ENCODE results near the gene SUSD6. TPM values are rescaled to one million over a fixed set of nuclear protein-coding genes. Genes with fewer than 3 reads are reported as not detected.
"Not testable (repeated sequence)": the region's sequence is repeated elsewhere in the genome, so short reads cannot be mapped to it uniquely, and the experiment has no call there.

Gene SUSD6
- total RNA-seq, 4 donors from 2014 or later = 11.9 to 26.3 (median 16.2) TPM

DNA sequence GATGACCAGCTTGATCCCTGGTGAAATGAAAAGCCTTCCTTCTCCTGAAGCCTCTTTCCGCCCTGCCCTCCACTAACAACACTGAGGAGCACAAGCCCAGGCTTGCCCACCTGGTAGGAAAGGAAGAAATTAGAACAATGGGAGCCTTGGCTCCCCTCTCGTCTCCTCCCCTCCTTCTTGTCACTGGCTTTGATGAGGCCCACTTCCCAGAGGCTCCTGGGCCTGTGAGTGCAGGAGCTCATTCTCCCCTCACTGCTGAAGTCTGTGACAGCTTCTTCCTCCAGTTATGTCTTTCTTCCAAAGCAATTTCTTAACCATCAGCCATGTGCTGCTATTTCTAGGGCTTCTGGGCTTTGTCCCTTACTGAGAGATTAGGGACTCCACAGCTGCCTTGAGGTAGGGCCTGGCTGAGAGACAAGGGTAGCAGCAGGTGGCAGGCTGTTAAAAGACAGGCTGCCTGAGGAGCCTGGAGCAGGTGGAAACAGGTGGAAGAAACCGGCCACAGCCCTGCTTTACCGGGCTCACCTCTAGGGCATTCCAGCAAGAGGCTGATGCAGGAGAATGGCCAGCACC lies 101.9 kb downstream of the SUSD6 start:
- TF ChIP-seq, protein P1, sequence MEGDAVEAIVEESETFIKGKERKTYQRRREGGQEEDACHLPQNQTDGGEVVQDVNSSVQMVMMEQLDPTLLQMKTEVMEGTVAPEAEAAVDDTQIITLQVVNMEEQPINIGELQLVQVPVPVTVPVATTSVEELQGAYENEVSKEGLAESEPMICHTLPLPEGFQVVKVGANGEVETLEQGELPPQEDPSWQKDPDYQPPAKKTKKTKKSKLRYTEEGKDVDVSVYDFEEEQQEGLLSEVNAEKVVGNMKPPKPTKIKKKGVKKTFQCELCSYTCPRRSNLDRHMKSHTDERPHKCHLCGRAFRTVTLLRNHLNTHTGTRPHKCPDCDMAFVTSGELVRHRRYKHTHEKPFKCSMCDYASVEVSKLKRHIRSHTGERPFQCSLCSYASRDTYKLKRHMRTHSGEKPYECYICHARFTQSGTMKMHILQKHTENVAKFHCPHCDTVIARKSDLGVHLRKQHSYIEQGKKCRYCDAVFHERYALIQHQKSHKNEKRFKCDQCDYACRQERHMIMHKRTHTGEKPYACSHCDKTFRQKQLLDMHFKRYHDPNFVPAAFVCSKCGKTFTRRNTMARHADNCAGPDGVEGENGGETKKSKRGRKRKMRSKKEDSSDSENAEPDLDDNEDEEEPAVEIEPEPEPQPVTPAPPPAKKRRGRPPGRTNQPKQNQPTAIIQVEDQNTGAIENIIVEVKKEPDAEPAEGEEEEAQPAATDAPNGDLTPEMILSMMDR (IDR thresholded peaks at IDR 0.05 in 4 of 5, conservative IDR thresholded peaks at IDR 0.05 in 1 of 5) = no peak
- no peak for TF ChIP-seq POLR2A (IDR thresholded peaks at IDR 0.05)
- DNase-seq (peak in 1 of 2 donors; percentile 54), ATAC-seq (peak; percentile 21 to 58)
- Histone ChIP-seq H3K4me1 (peaks cover 43 to 48% of the 10 kb centered on the region in 2 donors), H3K9me3 (no peaks in the 10 kb centered on the region), H3K27me3 (no peaks in the 10 kb centered on the region), H3K4me3 (no peak overlapping the region), H3K36me3 (peaks cover 0 to 23% of the 10 kb centered on the region in 2 donors), H3K27ac (peak overlapping the region; percentile 39 to 69 (median 54))
- in situ Hi-C loops (cut with MboI; ENCODE audit: low sequenced_read_pairs in 4 of 4) = no loop called here
- intact Hi-C loops (cut with DNase I; ENCODE audit: low total_unique reads) = no loop called here

DNA sequence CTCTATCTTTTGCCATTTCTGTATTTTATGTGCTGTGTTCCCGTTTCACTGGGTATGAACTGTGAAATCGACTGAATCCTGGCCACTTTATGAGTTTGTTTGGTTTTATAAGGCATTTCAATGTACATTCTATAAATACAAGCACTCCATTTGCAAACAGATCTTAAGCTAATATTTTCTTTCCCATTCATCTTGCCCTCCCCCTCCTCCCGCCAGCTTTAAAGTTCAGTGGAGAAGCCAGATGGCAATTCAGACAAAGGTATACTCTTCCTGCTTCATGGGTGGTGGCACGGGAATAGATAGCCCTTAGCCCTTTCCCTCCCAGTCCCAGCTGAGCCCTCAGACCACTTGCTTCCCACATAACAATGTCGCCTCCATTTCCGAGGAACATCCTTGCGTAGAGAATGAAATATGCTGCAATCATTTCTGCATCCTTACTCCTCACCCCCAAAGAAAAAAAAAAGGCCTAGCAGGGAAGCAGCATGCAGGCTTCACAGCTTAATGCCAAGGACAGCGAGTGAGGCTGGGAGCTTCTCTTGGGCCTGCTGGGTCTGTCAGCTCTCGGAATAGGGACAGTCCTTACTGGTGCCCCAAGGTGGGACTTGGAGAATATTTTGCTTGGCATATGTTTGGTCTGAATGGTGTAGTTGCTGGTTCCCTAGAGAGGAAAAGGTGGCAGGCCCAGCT lies 102.7 kb downstream of the SUSD6 start:
- TF ChIP-seq, protein P1 (IDR thresholded peaks at IDR 0.05 in 4 of 5, conservative IDR thresholded peaks at IDR 0.05 in 1 of 5) = no peak
- no peak for ATAC-seq
- Histone ChIP-seq H3K36me3 (peaks cover 0 to 16% of the 10 kb centered on the region in 2 donors), H3K4me3 (no peak overlapping the region), H3K27ac (no peak overlapping the region), H3K4me1 (peaks cover 43 to 51% of the 10 kb centered on the region in 2 donors), H3K9me3 (no peaks in the 10 kb centered on the region), H3K27me3 (no peaks in the 10 kb centered on the region)
- DNase-seq = no peak
- intact Hi-C loops (cut with DNase I; ENCODE audit: low total_unique reads) = no loop called here
- in situ Hi-C loops (cut with MboI; ENCODE audit: low sequenced_read_pairs in 4 of 4) = no loop called here

DNA sequence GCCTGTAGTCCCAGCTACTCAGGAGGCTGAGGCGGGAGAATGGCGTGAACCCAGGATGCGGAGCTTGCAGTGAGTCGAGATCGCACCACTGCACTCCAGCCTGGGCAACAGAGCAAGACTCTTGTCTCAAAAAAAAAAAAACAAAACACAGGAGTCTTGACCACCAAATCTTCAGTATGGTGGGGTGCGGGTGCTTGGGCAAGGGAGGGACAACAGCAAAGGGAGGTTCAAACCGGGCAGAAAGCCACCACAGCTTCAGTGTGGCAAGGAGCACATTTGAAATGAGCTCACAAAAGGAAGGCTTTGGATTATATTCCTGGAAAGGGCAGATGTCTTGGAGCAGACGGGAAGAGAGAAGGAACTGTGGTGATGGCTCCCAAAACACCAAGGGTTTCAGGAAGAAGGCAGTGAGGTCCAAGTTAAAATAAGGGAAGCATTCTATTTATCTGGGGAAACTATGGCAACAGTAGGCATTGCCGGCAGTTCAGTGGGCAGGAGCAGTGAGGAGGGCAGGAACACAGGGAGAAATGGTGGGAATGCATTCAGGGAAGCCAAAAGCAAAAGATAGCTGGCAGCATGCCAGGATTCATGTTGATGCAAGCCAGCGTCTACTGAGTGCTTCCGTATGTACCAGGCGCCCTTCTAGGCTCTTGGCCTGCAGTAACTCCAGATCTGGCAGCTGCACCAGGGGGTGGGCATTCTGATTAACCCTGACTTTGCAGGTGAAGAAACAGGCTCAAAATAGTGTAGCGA lies 104.5 kb downstream of the SUSD6 start:
- TF ChIP-seq, protein P1 (IDR thresholded peaks at IDR 0.05 in 4 of 5, conservative IDR thresholded peaks at IDR 0.05 in 1 of 5) = no peak
- no peak for TF ChIP-seq POLR2A (IDR thresholded peaks at IDR 0.05)
- in situ Hi-C loops (cut with MboI; ENCODE audit: low sequenced_read_pairs in 4 of 4) = no loop called here
- no peak for DNase-seq
- Histone ChIP-seq H3K27ac (peak overlapping the region in 3 of 4 donors; percentile 13 to 52 (median 41)), H3K4me3 (no peak overlapping the region), H3K4me1 (peaks cover 42 to 56% of the 10 kb centered on the region in 2 donors), H3K9me3 (no peaks in the 10 kb centered on the region), H3K27me3 (no peaks in the 10 kb centered on the region), H3K36me3 (peaks cover 0 to 8% of the 10 kb centered on the region in 2 donors)
- intact Hi-C loops (cut with DNase I; ENCODE audit: low total_unique reads) = no loop called here
- no peak for ATAC-seq

DNA sequence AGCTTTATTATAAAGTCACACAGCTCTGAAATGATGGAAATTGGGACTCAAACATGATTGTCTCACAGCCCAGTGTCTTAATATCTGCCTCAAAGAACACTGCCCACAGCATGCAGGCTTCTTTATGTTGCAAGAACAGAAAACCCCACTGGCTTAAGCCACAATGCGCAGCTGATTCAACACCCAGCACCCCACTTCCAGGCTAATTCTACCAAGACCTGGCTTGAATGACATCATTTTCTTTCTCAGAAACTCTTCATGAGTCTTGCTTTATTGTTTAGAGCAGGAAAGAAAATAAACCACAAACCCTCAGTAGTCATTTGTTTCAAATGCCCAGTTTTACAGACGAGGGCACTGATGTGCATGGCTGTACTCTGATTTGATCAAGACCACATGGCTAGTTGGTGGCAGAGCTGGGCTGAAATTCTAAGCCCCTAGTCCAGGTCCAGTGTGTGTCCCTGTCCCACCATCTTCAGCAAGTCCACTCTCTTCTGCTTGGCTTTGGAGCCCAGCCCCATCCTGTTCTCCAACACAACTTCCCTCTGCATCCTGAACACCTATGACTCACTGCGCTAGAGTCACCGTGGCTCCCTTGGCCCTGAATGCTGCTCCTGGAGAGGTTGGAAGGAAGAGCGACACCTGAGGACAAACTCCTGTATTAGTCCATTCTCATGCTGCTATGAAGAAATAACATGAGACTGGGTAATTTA lies 105.2 kb downstream of the SUSD6 start:
- Histone ChIP-seq H3K9me3 (no peaks in the 10 kb centered on the region), H3K27ac (peak overlapping the region in 3 of 4 donors; percentile 41 to 52 (median 47)), H3K4me1 (peaks cover 35 to 49% of the 10 kb centered on the region in 2 donors), H3K27me3 (no peaks in the 10 kb centered on the region), H3K4me3 (no peak overlapping the region), H3K36me3 (peaks cover 0 to under 1% of the 10 kb centered on the region in 2 donors)
- TF ChIP-seq, protein P1 (IDR thresholded peaks at IDR 0.05 in 4 of 5, conservative IDR thresholded peaks at IDR 0.05 in 1 of 5) = no peak
- no peak for TF ChIP-seq POLR2A (IDR thresholded peaks at IDR 0.05)
- ATAC-seq (no peak), DNase-seq (no peak)
- intact Hi-C loops (cut with DNase I; ENCODE audit: low total_unique reads) = no loop called here
- in situ Hi-C loops (cut with MboI; ENCODE audit: low sequenced_read_pairs in 4 of 4) = no loop called here

DNA sequence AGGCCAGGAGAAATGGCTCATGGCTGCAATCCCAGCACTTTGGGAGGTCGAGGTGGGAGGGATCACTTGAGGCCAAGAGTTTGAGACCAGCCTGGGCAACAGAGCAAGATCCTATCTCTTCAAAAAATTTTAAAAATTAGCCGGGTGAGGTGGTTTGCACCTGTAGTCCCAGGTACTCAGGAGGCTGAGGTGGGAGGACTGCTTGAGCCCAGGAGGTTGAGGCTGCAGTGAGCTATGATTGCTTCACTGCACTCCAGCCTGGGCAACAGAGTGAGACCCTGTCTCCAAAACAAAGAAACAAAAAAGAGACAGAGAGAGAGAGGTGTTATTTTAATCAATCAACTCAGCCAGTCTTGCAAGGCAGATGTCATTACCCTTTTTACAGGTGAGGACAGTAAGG lies 107.2 kb downstream of the SUSD6 start:
- ATAC-seq; DNase-seq; H3K4me3 ChIP-seq; in situ Hi-C loops (cut with MboI; ENCODE audit: low sequenced_read_pairs in 4 of 4); intact Hi-C loops (cut with DNase I; ENCODE audit: low total_unique reads); H3K36me3 ChIP-seq; H3K9me3 ChIP-seq; H3K27me3 ChIP-seq: not testable (repeated sequence)
- peaks cover 15 to 29% of the 10 kb centered on the region in 2 donors for H3K4me1 ChIP-seq
- H3K27ac ChIP-seq = peak overlapping the region in 1 of 4 donors; percentile 42
